ENCODE measurements around the gene GPR25.

DNA sequence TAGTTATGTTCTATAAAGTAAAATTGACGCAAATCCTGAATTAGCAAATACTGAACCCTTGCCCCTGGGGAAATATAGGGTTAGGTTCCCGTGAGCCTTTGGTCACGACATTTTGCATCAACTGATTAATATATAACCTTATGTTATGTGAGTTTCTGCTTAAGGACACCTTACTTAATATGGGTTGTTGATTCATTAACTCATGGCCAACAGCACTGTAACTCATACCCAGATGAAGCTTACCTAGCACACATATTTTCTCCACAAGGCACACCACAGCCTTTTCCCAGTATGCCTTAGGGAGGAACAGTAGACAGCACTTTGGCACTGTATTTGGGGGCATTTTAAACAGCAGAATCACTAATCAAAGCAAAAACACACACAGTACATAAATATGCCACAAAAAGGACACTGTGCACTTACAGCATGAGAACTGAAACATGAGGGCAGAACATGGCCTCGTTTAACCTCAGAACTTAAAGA, 37.0 kb downstream of the GPR25 start:
- TF ChIP-seq CTCF (IDR thresholded peaks at IDR 0.05) = no peak
- no peak for TF ChIP-seq POLR2A (IDR thresholded peaks at IDR 0.05)
- no peak for TF ChIP-seq EP300 (IDR thresholded peaks at IDR 0.05)
- no peak for TF ChIP-seq POLR2AphosphoS5 (IDR thresholded peaks at IDR 0.05)
